Prostate gland (tissue), 2 donors: ENCODE data around the gene NPTX1. TPM values are rescaled to one million over a fixed set of nuclear protein-coding genes. Genes with fewer than 3 reads are reported as not detected.

ENCODE experiments used
- DNase-seq: peaks from one replicate; pipeline ENCODE4 v3.0.0-alpha.2; 2019; ENCODE audit warnings: low spot score
- H3K27ac ChIP-seq, 2 donors: fragments of 200-600 bp; sonication (generic); 2 replicates each; pipeline ENCODE4 v1.5.1; 2017 to 2019
- H3K27me3 ChIP-seq: fragments of 200-600 bp; sonication (generic); replicated peaks from 2 replicates; pipeline ENCODE4 v1.5.1; 2019; ENCODE audit not compliant: insufficient read depth
- H3K36me3 ChIP-seq, 2 donors: fragments of 200-600 bp; sonication (generic); 1 replicate in 1 of 2; 2 replicates in 1 of 2; pipeline versions ENCODE4 v1.5.1 to v1.8.1; 2017 to 2019
- H3K4me1 ChIP-seq: fragments of 200-600 bp; sonication (generic); replicated peaks from 2 replicates; pipeline ENCODE4 v1.5.1; 2019
- H3K4me3 ChIP-seq, 2 donors: fragments of 200-600 bp; sonication (generic); 2 replicates each; pipeline ENCODE4 v1.5.1; 2017 to 2019
- H3K9me3 ChIP-seq: fragments of 200-600 bp; sonication (generic); 2 replicates; pipeline ENCODE4 v1.5.1; 2017
- POLR2A ChIP-seq: fragments of 450-650 bp; IDR thresholded peaks from one replicate; pipeline ENCODE4 v1.6.1; 2016; ENCODE audit warnings: antibody characterized with exemption, mild to moderate bottlenecking
- POLR2AphosphoS5 ChIP-seq: sonication (generic); formaldehyde crosslinking; IDR thresholded peaks from one replicate; pipeline ENCODE4 v1.6.1; 2017; ENCODE audit warnings: antibody characterized with exemption
- WGBS: methylation state at CpG from one replicate; pipeline ENCODE4 v1.1.5; 2018; 5-methylcytosine and 5-hydroxymethylcytosine counted together
- intact Hi-C: fragments of 100-400 bp; cut with DNase I; formaldehyde crosslinking; loops from one replicate; pipeline ENCODE4 v1.14.2; 2022
- total RNA-seq, 2 donors: library from RNA; depleted of rRNA; stranded (reverse); fragments of >200 nt; gene quantifications; one replicate each; pipeline ENCODE4 v1.1.0, GENCODE V29; 2016
- TF ChIP-seq, protein P1 (sequence below), 4 experiments: fragments of 200-600 bp in 2 of 4; fragments of 450-650 bp in 2 of 4; sonication (generic) in 2 of 4; IDR thresholded peaks; 1 replicate in 3 of 4; 2 replicates in 1 of 4; pipeline ENCODE4 v1.5.1; 2016 to 2019; ENCODE audit warnings: antibody characterized with exemption in 4 of 4, mild to moderate bottlenecking in 2 of 4, moderate library complexity in 2 of 4

The NPTX1 gene
- total RNA-seq, 2 donors from 2014 or later, result 0.34 to 0.73 TPM

DNA sequence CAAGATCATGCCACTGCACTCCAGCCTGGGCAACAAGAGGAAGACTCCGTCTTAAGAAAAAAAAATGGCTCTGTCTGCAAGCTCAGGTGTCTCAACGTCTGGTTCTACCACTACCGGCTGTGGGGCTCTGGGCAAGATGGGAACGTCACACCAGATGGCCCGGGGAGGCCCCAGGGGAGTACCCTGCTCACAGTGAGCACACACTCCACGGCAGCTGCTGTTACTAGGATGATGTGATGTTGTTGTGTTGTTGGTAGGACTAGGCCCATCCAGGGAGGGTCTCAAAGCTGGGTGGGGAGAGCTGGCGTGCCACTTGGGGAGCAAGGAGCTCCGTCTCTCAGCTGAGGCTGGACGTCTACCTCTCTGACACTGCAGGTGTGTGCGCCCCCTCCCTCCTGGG is 9.4 kb upstream of the NPTX1 start:
- 73% methylated on average over 10 of the region's 10 CpGs for WGBS

DNA sequence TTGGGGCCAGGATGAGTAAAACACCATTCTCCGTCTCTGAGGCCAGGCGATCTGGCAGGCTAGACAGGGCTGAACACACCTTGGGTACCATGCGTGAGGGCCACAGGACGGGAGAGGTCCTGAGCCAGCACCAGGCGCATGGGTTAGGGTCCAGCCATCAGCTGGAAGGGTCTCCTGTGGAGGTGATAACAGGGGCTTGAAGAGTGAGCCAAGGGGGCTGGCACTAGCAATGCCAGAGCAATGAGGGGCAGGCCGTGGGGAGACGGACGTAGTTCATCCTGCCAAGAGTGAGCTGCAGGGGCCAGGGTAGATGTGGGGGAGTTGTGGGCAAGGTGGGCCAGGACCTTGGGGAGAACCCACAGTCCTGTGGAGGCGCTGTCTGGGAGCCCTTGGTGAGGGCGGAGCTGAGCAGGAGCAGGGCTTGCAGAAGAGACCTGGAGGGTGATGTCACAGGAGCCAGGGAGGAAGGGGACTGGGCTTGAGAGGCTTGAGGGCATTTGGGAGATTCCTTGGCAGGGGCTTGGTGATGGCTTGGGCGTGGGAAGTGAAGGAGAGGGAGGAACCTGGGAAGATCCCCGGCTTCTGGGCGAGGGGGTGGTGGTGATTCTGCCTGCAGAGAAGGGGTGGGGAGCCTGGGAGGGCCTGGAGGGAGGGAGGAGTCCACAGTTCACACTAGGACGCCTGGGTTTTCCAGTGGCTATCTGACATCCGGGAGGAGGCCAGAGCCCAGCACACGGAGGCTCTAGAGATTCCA is 6.3 kb upstream of the NPTX1 start:
- H3K9me3 ChIP-seq, result no peaks in the 10 kb centered on the region
- intact Hi-C loops, result no loop called here
- no peak overlapping the region for H3K4me3 ChIP-seq
- DNase-seq, result no peak
- H3K36me3 ChIP-seq, result no peaks in the 10 kb centered on the region
- WGBS, result 65% methylated on average over 16 of the region's 16 CpGs
- peaks cover 38% of the 10 kb centered on the region for H3K27me3 ChIP-seq
- H3K4me1 ChIP-seq, result peaks cover 10% of the 10 kb centered on the region
- TF ChIP-seq POLR2AphosphoS5, result no peak
- TF ChIP-seq, protein P1, sequence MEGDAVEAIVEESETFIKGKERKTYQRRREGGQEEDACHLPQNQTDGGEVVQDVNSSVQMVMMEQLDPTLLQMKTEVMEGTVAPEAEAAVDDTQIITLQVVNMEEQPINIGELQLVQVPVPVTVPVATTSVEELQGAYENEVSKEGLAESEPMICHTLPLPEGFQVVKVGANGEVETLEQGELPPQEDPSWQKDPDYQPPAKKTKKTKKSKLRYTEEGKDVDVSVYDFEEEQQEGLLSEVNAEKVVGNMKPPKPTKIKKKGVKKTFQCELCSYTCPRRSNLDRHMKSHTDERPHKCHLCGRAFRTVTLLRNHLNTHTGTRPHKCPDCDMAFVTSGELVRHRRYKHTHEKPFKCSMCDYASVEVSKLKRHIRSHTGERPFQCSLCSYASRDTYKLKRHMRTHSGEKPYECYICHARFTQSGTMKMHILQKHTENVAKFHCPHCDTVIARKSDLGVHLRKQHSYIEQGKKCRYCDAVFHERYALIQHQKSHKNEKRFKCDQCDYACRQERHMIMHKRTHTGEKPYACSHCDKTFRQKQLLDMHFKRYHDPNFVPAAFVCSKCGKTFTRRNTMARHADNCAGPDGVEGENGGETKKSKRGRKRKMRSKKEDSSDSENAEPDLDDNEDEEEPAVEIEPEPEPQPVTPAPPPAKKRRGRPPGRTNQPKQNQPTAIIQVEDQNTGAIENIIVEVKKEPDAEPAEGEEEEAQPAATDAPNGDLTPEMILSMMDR (IDR thresholded peaks at IDR 0.05), result no peak
- no peak for TF ChIP-seq POLR2A
- no peak overlapping the region for H3K27ac ChIP-seq

More for the DNA sequence above, 9.4 kb upstream of the NPTX1 start:
- Histone ChIP-seq H3K4me1 (no peaks in the 10 kb centered on the region), H3K36me3 (no peaks in the 10 kb centered on the region), H3K4me3 (no peak overlapping the region), H3K9me3 (no peaks in the 10 kb centered on the region), H3K27ac (no peak overlapping the region), H3K27me3 (peaks cover 24% of the 10 kb centered on the region)
- TF ChIP-seq POLR2AphosphoS5 (no peak), POLR2A (no peak)
- TF ChIP-seq, protein P1 (IDR thresholded peaks at IDR 0.05), result no peak
- intact Hi-C loops, result no loop called here
- DNase-seq, result no peak

DNA sequence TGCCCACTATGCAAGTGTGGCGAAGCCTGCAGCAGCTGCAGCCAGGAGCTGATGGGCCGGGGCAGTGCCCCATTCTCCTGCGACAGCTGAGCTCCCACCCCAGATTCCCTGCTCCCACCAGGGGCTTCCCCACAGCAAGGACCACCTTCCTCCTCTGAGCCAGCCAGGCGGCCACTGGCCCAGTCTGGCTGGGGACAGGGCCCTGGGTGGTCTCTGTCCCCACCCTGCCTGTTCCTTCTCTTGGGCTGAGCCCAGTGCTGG is 5.6 kb upstream of the NPTX1 start:
- Histone ChIP-seq H3K27me3 (peaks cover 42% of the 10 kb centered on the region), H3K4me3 (no peak overlapping the region), H3K9me3 (no peaks in the 10 kb centered on the region), H3K4me1 (peaks cover 18% of the 10 kb centered on the region), H3K36me3 (no peaks in the 10 kb centered on the region), H3K27ac (no peak overlapping the region)
- intact Hi-C loops, result no loop called here
- DNase-seq, result no peak
- WGBS, result 79% methylated on average over 4 of the region's 4 CpGs
- no peak for TF ChIP-seq POLR2A

DNA sequence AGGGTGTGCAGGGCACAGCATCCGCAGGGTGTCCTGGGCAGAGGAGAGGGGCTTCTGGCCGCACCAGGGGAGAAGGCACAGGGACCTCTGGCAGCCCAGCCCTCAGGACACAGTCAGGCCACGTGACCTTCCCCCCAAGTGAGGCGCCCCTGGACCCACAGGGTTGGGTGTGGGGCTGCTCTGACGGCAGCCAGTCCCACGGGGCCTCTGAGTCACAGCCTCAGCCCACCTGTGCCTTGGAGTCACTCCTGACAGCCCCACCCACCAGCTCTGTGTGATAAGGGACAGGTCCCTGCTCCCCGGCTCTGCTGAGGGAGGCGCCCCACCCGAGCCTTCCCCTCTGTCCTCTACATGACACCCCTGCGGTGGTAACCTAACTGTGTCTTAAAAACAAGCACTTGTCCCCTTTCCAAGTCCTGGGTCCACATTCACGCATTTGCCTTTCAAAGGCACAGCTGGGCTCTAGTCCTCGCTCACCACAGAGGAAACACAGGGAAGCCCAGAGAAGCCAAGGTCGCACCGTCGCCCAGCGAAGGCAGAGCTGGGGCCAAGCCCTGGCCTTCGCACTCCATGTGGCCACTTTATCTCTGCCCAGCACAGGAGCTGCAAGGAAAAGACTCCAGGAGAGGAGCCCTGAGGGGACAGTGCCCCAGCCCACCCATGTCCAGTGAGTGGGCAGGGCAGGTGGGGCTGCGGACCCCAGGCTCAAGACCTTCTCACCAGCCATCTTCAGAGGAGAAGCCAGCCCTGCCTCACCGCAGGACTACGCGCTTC is 5.1 kb upstream of the NPTX1 start:
- no peak for DNase-seq
- TF ChIP-seq, protein P1 (IDR thresholded peaks at IDR 0.05), result no peak
- TF ChIP-seq POLR2A, result no peak
- TF ChIP-seq POLR2AphosphoS5, result no peak
- WGBS, result 46% methylated on average over 21 of the region's 21 CpGs
- intact Hi-C loops, result no loop called here
- H3K27ac ChIP-seq, result no peak overlapping the region
- no peaks in the 10 kb centered on the region for H3K36me3 ChIP-seq
- H3K9me3 ChIP-seq, result no peaks in the 10 kb centered on the region
- peaks cover 23% of the 10 kb centered on the region for H3K4me1 ChIP-seq
- peaks cover 42% of the 10 kb centered on the region for H3K27me3 ChIP-seq
- no peak overlapping the region for H3K4me3 ChIP-seq

DNA sequence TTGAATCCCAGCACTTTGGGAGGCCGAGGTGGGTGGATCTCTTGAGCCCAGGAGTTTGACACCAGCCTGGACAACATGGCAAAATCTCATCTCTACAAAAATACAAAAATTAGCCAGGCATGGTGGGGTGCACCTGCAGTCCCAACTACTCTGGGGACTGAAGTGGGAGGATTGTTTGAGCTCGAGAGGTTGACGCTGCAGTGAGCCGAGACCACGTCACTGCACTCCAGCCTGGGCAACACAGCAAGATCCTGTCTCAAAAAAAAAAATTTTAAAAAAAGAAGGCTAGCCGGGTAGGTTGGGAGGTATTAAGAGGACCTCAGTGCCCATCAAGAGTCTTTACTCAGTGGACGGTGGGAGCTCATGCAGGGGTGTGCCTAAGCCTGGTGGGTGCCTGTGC is 3.8 kb upstream of the NPTX1 start:
- 86% methylated on average over 7 of the region's 7 CpGs for whole genome bisulfite sequencing
- Histone ChIP-seq H3K9me3 (no peaks in the 10 kb centered on the region), H3K4me3 (no peak overlapping the region), H3K36me3 (no peaks in the 10 kb centered on the region), H3K27ac (no peak overlapping the region), H3K27me3 (peaks cover 42% of the 10 kb centered on the region), H3K4me1 (peaks cover 33% of the 10 kb centered on the region)
- intact Hi-C loops, result no loop called here
- TF ChIP-seq, protein P1 (IDR thresholded peaks at IDR 0.05), result no peak
- no peak for TF ChIP-seq POLR2A
- TF ChIP-seq POLR2AphosphoS5, result no peak
- DNase-seq, result no peak
